Hepatocyte (in vitro differentiated cells): Measurements from ENCODE around the gene SORT1. TPM values are rescaled to one million over a fixed set of nuclear protein-coding genes. Genes with fewer than 3 reads are reported as not detected.

Source experiments
- DNase-seq: peaks from one replicate; pipeline ENCODE4 v3.0.0-alpha.2; 2016; ENCODE audit warnings: low spot score
- H2AFZ ChIP-seq: fragments of 200-600 bp; sonication (generic); 2 replicates; pipeline ENCODE4 v1.6.0; 2016; ENCODE audit warnings: antibody characterized with exemption, mild to moderate bottlenecking
- H3K27ac ChIP-seq: fragments of 200-600 bp; sonication (generic); 2 replicates; pipeline ENCODE4 v1.5.1; 2016; ENCODE audit warnings: mild to moderate bottlenecking
- H3K27me3 ChIP-seq: fragments of 200-600 bp; sonication (generic); 2 replicates; pipeline ENCODE4 v1.6.1; 2016
- H3K36me3 ChIP-seq: fragments of 200-600 bp; sonication (generic); replicated peaks from 2 replicates; pipeline ENCODE4 v1.5.1; 2016; ENCODE audit warnings: low read depth; ENCODE audit not compliant: insufficient read depth
- H3K4me1 ChIP-seq: fragments of 200-600 bp; sonication (generic); 2 replicates; pipeline ENCODE4 v1.5.1; 2016; ENCODE audit warnings: mild to moderate bottlenecking, moderate library complexity; ENCODE audit not compliant: insufficient read depth
- H3K4me2 ChIP-seq: fragments of 200-600 bp; sonication (generic); 2 replicates; pipeline ENCODE4 v1.6.0; 2016
- H3K4me3 ChIP-seq: fragments of 200-600 bp; sonication (generic); 2 replicates; pipeline ENCODE4 v1.5.1; 2016; ENCODE audit warnings: mild to moderate bottlenecking
- H3K79me2 ChIP-seq: fragments of 200-600 bp; sonication (generic); 2 replicates; pipeline ENCODE4 v1.6.0; 2017; ENCODE audit warnings: mild to moderate bottlenecking
- H3K9me2 ChIP-seq: fragments of 200-600 bp; sonication (generic); replicated peaks from 2 replicates; pipeline ENCODE4 v1.6.0; 2017; ENCODE audit warnings: mild to moderate bottlenecking; ENCODE audit not compliant: insufficient read depth
- H3K9me3 ChIP-seq: fragments of 200-600 bp; sonication (generic); 2 replicates; pipeline ENCODE4 v1.5.1; 2016; ENCODE audit warnings: low read depth, mild to moderate bottlenecking
- H4K20me1 ChIP-seq: fragments of 200-600 bp; sonication (generic); 2 replicates; pipeline ENCODE4 v1.6.0; 2016; ENCODE audit warnings: mild to moderate bottlenecking; ENCODE audit not compliant: insufficient read depth, poor library complexity, severe bottlenecking
- CTCF ChIP-seq: fragments of 200-600 bp; sonication (generic); IDR thresholded peaks from 2 replicates; pipeline ENCODE4 v1.5.1; 2016; ENCODE audit warnings: antibody characterized with exemption, mild to moderate bottlenecking; ENCODE audit not compliant: poor library complexity
- EZH2 ChIP-seq: fragments of 200-600 bp; sonication (generic); IDR thresholded peaks from 2 replicates; pipeline ENCODE4 v1.6.1; 2016; ENCODE audit warnings: antibody characterized with exemption, mild to moderate bottlenecking, borderline replicate concordance
- EZH2phosphoT487 ChIP-seq: fragments of 200-600 bp; sonication (generic); IDR thresholded peaks from one replicate; pipeline ENCODE4 v1.6.1; 2018; ENCODE audit warnings: antibody characterized with exemption, mild to moderate bottlenecking, low read depth, moderate library complexity; ENCODE audit not compliant: unreplicated experiment, severe bottlenecking
- WGBS: methylation state at CpG from one replicate; pipeline ENCODE4 v1.1.6; 2016; ENCODE audit warnings: low lambda C conversion rate; ENCODE audit errors: missing lambda C conversion rate; 5-methylcytosine and 5-hydroxymethylcytosine counted together
- polyA plus RNA-seq: library from polyadenylated mRNA; unstranded; fragments of >200 nt; fragmentation: Nextera tagmentation; extraction: Ambion mirVana; gene quantifications from 2 replicates; pipeline ENCODE4 v1.2.1, GENCODE V29; 2016
- total RNA-seq: library from RNA; depleted of rRNA; stranded (reverse); fragments of >200 nt; gene quantifications from 2 replicates; pipeline ENCODE4 v1.2.3, GENCODE V29; 2014

SORT1 gene
- total and polyA plus RNA-seq, 2 experiments from 2014 or later = 43.7 to 59.3 TPM

- Histone ChIP-seq H3K4me2 (peak overlapping the region; percentile 9), H3K9me3 (no peaks in the 10 kb centered on the region), H4K20me1 (no peaks in the 10 kb centered on the region), H3K9me2 (no peaks in the 10 kb centered on the region), H3K4me1 (peaks cover 16% of the 10 kb centered on the region), H2AFZ (no peak overlapping the region), H3K4me3 (no peak overlapping the region), H3K27me3 (no peaks in the 10 kb centered on the region), H3K27ac (peak overlapping the region; percentile 56), H3K79me2 (no peaks in the 10 kb centered on the region), H3K36me3 (no peaks in the 10 kb centered on the region)
- DNase-seq = no peak
- WGBS = 83% methylated on average over 20 of the region's 20 CpGs
- TF ChIP-seq EZH2phosphoT487 (no peak), EZH2 (no peak), CTCF (no peak)
Measured at GRCh38 chr1:109299558-109300343, 98.0 kb downstream of the SORT1 start.

- Histone ChIP-seq H3K4me3 (no peak overlapping the region), H3K4me2 (peak overlapping the region; percentile 9), H3K9me3 (no peaks in the 10 kb centered on the region), H3K27me3 (no peaks in the 10 kb centered on the region), H3K79me2 (no peaks in the 10 kb centered on the region), H2AFZ (no peak overlapping the region), H3K4me1 (peaks cover 16% of the 10 kb centered on the region), H4K20me1 (no peaks in the 10 kb centered on the region), H3K9me2 (no peaks in the 10 kb centered on the region), H3K27ac (peak overlapping the region; percentile 56), H3K36me3 (no peaks in the 10 kb centered on the region)
- WGBS = 27% methylated on average over 11 of the region's 11 CpGs
- DNase-seq = peak; percentile 35
- TF ChIP-seq CTCF (no peak), EZH2phosphoT487 (no peak), EZH2 (no peak)
Measured at GRCh38 chr1:109298666-109299557, 98.8 kb downstream of the SORT1 start.

GRCh38 chr1:109296782-109297181, 100.9 kb downstream of the SORT1 start:
- no peak overlapping the region for H3K27ac ChIP-seq
- H3K79me2 ChIP-seq = no peaks in the 10 kb centered on the region
- H4K20me1 ChIP-seq = no peaks in the 10 kb centered on the region
- H2AFZ ChIP-seq = no peak overlapping the region
- no peak overlapping the region for H3K4me3 ChIP-seq
- no peaks in the 10 kb centered on the region for H3K9me2 ChIP-seq
- H3K9me3 ChIP-seq = no peaks in the 10 kb centered on the region
- no peaks in the 10 kb centered on the region for H3K36me3 ChIP-seq
- H3K4me1 ChIP-seq = peaks cover 16% of the 10 kb centered on the region
- WGBS = 97% methylated on average over 16 of the region's 16 CpGs
- no peak for DNase-seq
- no peaks in the 10 kb centered on the region for H3K27me3 ChIP-seq
- TF ChIP-seq EZH2 (no peak), CTCF (no peak), EZH2phosphoT487 (no peak)
- no peak overlapping the region for H3K4me2 ChIP-seq
